Measurements from ENCODE around the gene GABRR2.

GABRR2 gene

GRCh38 chr6:89221971-89222711 is 93.0 kb downstream of the GABRR2 start:
- no peak overlapping the region for H3K4me3 ChIP-seq (ENCODE audit: severe bottlenecking)
- H3K27ac ChIP-seq (ENCODE audit: poor library complexity, severe bottlenecking): no peak overlapping the region
- DNase-seq (ENCODE audit: low spot score) (no peak), ATAC-seq (ENCODE audit: low read depth) (0 out of 3 replicates have a peak, but pooled peaks have one; percentile 25)
- no peak for TF ChIP-seq CTCF (IDR thresholded peaks at IDR 0.05; ENCODE audit: poor library complexity, severe bottlenecking)
- no peaks in the 10 kb centered on the region for H3K36me3 ChIP-seq (ENCODE audit: low read depth)
- H3K27me3 ChIP-seq (ENCODE audit: insufficient read depth, poor library complexity, severe bottlenecking): peaks cover 14% of the 10 kb centered on the region
- H3K4me1 ChIP-seq (ENCODE audit: insufficient read depth, poor library complexity, severe bottlenecking): no peaks in the 10 kb centered on the region
- no peaks in the 10 kb centered on the region for H3K9me3 ChIP-seq (ENCODE audit: severe bottlenecking)

GRCh38 chr6:89221129-89221528 is 94.0 kb downstream of the GABRR2 start:
- TF ChIP-seq CTCF (IDR thresholded peaks at IDR 0.05; ENCODE audit: poor library complexity, severe bottlenecking): no peak
- DNase-seq (ENCODE audit: low spot score): no peak
- no peak for ATAC-seq (ENCODE audit: low read depth)
- Histone ChIP-seq H3K4me3 (ENCODE audit: severe bottlenecking) (no peak overlapping the region), H3K36me3 (ENCODE audit: low read depth) (no peaks in the 10 kb centered on the region), H3K27me3 (ENCODE audit: insufficient read depth, poor library complexity, severe bottlenecking) (peaks cover 20% of the 10 kb centered on the region), H3K27ac (ENCODE audit: poor library complexity, severe bottlenecking) (no peak overlapping the region), H3K4me1 (ENCODE audit: insufficient read depth, poor library complexity, severe bottlenecking) (no peaks in the 10 kb centered on the region), H3K9me3 (ENCODE audit: severe bottlenecking) (no peaks in the 10 kb centered on the region)

- H3K9me3 ChIP-seq (ENCODE audit: severe bottlenecking): no peaks in the 10 kb centered on the region
- no peak within 1 kb of the TSS for H3K4me3 ChIP-seq (ENCODE audit: severe bottlenecking)
- no peaks in the 10 kb centered on the region for H3K36me3 ChIP-seq (ENCODE audit: low read depth)
- no peak for DNase-seq (ENCODE audit: low spot score)
- ATAC-seq (ENCODE audit: low read depth): no peak
- peaks cover 15% of the 10 kb centered on the region for H3K27me3 ChIP-seq (ENCODE audit: insufficient read depth, poor library complexity, severe bottlenecking)
- H3K4me1 ChIP-seq (ENCODE audit: insufficient read depth, poor library complexity, severe bottlenecking): no peaks in the 10 kb centered on the region
- H3K27ac ChIP-seq (ENCODE audit: poor library complexity, severe bottlenecking): no peak within 1 kb of the TSS
- no peak for TF ChIP-seq CTCF (IDR thresholded peaks at IDR 0.05; ENCODE audit: poor library complexity, severe bottlenecking)
These were observed 97.7 kb downstream of the GABRR2 start, which contains the start of gene GABRR1 for GRCh38 chr6:89217299-89217910. Gene GABRR1 (minus strand): TSS chr6:89217358. CDS start chr6:89217322, 36 bp downstream.

- ATAC-seq (ENCODE audit: low read depth) (no peak), DNase-seq (ENCODE audit: low spot score) (no peak)
- H3K36me3 ChIP-seq (ENCODE audit: low read depth): no peaks in the 10 kb centered on the region
- no peak for TF ChIP-seq CTCF (IDR thresholded peaks at IDR 0.05; ENCODE audit: poor library complexity, severe bottlenecking)
- no peak overlapping the region for H3K4me3 ChIP-seq (ENCODE audit: severe bottlenecking)
- no peaks in the 10 kb centered on the region for H3K4me1 ChIP-seq (ENCODE audit: insufficient read depth, poor library complexity, severe bottlenecking)
- peaks cover 15% of the 10 kb centered on the region for H3K27me3 ChIP-seq (ENCODE audit: insufficient read depth, poor library complexity, severe bottlenecking)
- no peak overlapping the region for H3K27ac ChIP-seq (ENCODE audit: poor library complexity, severe bottlenecking)
- no peaks in the 10 kb centered on the region for H3K9me3 ChIP-seq (ENCODE audit: severe bottlenecking)
These were observed 98.7 kb downstream of the GABRR2 start for GRCh38 chr6:89216411-89216810.

GRCh38 chr6:89215391-89215790 is 99.7 kb downstream of the GABRR2 start:
- no peak overlapping the region for H3K27ac ChIP-seq (ENCODE audit: poor library complexity, severe bottlenecking)
- DNase-seq (ENCODE audit: low spot score) (no peak), ATAC-seq (ENCODE audit: low read depth) (no peak)
- H3K27me3 ChIP-seq (ENCODE audit: insufficient read depth, poor library complexity, severe bottlenecking): peaks cover 15% of the 10 kb centered on the region
- H3K4me3 ChIP-seq (ENCODE audit: severe bottlenecking): no peak overlapping the region
- H3K36me3 ChIP-seq (ENCODE audit: low read depth): no peaks in the 10 kb centered on the region
- no peaks in the 10 kb centered on the region for H3K9me3 ChIP-seq (ENCODE audit: severe bottlenecking)
- no peaks in the 10 kb centered on the region for H3K4me1 ChIP-seq (ENCODE audit: insufficient read depth, poor library complexity, severe bottlenecking)
- no peak for TF ChIP-seq CTCF (IDR thresholded peaks at IDR 0.05; ENCODE audit: poor library complexity, severe bottlenecking)
